HG03039 (cell line): Measurements from ENCODE around the gene PNMA1.
"Not testable (repeated sequence)": the region's sequence is repeated elsewhere in the genome, so short reads cannot be mapped to it uniquely, and the experiment has no call there.

Experiments used
- ATAC-seq: cut with Tn5 transposase; IDR thresholded peaks from one replicate; pipeline ENCODE4 v1.9.1; 2021; ENCODE audit warnings: mild to moderate bottlenecking, moderate library complexity; ENCODE audit not compliant: unreplicated experiment

The PNMA1 gene

DNA sequence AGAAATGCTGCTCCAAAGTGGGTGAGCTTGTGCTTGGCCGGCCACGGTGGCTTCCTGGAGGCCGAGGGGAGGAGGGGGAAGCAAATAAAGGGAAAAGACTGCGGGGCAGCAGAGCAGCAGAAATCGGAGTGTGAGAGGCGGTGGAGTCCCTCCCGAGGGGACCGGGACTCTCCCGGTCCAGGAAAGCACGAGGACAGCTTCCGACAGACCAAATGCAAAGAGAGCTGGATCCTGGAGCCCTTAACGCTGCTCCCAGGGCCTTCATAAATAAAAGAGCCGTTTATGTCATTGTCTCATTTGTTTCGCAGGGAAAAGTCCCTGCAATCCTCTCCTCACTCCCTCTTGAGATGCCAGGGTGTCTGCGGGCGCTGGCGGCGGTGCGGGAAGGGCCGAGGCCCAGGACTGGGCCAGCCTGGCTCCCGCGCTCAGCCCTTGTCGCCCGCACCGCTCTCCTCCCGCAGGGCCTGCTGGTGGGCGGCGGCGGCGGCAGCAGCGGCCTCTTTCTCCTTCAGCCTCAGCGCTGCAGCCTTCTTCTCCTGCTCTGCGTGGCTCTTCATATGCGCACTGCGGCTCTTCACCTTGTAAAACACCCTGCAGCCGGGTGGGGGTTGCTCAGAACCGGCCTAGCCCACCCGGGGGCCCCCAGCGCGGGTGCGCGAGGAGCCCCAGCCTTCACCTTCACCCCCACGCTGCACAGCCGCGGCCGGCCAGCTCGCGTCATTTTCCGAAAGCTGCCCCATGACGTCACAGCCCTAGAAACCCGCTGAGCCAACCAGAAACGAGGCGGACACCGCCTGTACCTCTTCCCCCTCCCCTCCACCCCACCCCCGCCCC is 4.5 kb upstream of the PNMA1 start:
- ATAC-seq: no peak

DNA sequence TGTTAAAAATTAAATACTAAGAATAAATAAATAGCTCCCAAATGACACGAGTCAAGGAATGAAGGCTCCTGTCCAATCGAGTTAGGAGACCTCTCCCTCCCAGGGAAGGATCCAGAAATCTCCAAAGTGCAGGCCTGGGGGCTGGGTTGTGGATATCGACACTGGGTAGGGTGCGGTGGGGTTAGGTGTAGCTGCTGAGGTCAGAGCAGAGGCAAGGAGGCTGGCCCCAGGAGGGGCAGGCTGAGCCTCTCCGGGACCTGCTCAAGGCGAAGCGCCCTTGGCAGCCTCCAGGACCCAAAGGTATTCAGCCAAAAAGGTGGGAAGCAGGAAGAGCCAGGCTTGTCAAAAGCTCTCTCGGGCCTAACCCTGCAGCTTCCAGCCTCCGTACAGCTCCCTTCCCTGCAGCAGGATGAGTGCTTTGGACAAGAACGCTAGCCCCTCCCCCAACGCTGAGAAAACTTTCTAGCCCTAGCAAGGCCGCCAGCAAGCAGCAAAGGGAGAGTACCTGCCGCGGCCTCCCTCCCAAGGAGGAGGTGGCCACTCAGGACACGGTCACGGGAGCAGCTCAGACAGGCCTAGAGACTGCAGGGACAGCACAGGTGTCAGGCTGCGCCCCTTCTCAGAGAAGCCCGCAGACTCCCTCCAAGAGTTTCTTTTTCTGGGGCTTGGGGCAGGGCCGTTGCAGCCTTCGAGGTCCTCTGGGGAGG is 3.7 kb upstream of the PNMA1 start:
- ATAC-seq: no peak

DNA sequence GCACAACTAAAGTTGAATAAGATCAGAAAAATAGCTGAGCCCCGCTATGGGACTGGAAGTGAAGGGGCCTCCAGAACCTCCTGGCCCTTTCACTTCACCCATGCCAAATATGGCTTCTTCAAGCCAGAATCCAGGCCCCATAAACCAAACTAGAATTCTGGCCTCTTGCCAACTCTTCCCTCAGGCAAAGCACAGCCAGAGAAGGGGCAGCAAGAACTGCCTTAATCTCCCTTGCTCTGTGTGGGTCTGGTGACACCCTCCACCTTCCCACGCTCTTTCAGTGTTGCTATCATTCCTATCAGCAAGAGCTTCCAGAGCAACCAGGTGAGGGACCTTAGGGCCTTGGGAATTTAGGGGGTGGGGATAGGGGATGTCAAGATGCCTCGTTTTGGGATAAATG is 3.1 kb upstream of the PNMA1 start:
- no peak for ATAC-seq

DNA sequence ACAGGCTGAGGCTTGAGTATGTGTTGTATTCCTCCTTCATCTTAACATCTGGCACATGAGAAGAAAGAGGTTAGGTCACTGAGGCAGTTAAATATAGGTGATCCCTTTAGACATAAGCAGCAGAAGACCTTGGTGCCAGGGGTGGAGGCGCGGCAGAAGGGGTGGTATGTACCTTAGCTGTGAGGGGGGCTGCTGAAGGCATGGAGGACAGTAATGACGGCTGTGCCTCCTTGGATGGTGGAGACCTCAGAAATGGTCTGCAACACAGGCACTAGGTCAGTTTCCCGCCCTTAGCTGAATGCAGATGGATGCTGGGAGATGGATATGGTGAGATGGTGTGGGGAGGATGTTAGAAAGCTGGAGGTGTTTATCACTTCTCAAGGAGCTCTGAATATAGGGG is 1.5 kb upstream of the PNMA1 start:
- ATAC-seq: no peak

DNA sequence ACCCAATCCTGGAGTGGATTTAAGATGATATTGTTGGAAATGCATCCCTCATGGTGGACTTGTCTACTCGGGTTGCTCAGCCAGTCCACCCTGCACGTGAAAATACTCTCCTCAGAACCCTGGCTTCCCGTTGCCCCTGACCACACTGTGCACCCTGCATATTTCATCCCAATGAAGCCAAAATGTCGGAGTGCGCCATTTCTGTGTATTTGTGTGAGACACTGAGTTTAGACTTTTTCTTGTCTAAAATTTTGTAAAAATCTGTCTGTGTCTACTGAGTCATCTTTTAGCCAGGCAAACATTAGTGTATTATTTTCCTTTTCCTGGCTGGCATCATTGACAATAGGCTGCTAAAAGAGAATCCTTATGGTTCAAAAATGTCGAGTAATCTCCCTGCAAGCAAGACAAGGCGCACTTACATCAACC is 485 bp upstream of the PNMA1 start:
- ATAC-seq: no peak

DNA sequence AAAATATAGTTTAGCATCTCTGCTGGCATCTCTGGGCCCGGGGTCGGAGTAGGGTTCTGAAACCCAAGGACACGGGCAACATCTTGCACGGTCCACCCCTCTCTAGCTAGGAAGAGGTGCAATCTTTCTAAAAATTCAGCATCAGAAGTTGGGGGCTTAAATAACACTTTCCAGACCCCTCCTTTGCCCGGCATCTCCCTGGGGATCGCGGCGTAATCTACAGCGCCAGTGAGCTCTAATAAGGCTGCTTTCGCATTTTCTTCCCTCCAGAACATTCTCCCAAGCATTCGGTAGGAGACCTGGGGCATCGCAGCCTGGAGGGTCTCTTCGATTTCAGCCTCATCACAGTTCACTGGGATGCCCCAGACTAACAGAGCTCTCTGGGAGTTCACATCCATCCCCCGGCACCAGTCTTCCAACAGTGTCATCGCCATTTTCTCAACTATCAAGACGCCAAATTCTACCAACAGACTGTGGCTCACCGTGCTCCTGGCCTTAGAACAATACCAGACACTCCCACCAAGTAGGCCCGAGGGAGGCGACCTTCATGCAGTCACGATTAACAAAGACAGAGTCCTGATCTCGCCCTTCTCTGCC is 880 bp downstream of the PNMA1 start:
- no peak for ATAC-seq

DNA sequence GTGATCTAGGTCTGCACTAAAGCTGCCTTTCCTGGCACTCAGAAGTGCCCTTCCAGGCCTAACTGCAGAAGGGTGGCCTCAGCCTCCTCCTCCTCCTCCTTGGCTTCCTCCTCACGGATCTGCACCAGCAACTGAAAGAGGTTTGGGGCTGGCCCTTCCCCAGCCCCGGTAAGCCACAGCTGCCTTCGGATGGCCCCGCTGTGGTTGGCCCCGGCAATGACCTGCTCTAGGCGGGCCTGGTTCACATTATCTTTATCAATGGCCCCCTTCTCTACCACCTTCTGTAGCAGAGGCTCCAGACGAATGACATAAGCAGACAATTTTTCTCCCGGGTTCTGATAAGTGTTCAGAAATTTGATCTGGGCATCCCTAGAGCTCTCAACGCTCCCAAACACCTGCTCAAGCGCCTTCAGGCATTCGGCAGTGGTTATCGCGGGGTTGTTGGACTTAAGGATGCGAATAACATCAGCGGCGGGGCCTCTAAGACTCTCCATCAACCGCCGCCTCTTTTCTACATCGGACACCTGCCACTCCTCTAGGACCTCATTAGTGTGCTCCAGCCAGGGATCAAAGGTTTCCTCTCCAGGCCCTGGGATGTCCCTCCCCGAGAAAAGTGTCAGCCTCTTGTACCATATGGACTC is 1.5 kb downstream of the PNMA1 start:
- no peak for ATAC-seq

DNA sequence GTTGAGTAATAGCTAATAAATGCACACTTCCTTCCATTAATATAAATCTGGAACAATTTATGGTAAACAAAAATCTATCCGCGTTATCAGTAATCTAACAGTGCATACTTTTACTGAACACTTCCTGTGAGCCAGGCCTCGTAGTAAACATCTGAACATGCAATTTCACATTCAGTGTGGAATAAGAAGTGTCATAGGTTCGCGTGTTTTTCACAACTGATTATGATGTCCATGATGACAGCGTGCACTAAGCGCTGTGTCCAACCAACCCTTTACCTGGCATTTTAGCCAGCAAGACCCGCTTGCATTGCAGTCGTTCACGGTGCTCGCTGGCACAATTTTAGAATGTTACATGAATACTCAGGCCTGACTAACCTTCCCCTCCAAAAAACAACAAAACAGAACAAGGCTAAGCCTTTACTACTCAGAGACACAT is 2.1 kb downstream of the PNMA1 start:
- ATAC-seq: no peak

DNA sequence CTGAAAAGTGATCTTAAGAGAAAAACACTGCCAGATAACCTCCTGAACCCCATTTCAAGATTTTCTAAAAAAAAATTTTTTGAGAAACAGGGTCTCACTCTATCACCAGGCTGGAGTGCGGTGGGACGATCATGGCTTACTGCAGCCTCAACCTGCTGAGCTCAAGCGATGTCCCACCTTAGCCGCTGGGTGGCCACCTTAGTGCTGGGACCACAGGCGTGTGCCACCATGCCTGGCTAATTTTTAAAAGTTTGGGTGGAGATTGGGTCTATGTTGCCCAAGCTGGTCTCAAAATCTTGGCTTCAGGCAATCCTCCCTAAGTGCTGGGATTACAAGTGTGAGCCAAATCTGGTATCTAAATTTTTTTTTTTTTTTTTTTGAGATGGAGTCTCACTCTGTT is 3.4 kb downstream of the PNMA1 start:
- no peak for ATAC-seq

DNA sequence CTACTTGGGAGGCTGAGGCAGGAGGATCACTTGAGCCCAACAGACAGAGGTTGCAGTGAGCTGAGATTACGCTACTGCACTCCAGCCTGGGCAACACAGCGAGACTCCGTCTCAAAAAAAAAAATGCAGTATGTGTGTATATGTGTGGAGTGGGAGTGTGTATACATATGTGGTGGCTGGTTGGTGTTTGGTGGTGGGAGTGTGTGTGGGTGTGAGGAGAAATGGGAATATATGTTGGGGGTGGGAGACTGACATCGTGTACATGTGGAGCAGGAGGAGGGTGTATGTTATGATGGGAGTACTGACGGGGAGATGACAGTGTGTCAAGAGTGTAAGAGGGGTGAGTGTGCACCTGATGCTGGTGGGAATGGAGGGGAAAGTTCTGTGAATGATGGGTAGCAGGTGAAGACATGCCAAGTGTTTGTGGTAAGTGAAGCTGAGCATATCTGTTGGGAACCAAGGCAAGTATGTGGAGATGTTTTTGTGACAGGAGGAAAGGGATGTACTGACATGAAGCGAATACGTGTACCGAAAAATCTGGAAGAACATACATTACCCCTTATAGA is 4.2 kb downstream of the PNMA1 start:
- ATAC-seq: no peak

DNA sequence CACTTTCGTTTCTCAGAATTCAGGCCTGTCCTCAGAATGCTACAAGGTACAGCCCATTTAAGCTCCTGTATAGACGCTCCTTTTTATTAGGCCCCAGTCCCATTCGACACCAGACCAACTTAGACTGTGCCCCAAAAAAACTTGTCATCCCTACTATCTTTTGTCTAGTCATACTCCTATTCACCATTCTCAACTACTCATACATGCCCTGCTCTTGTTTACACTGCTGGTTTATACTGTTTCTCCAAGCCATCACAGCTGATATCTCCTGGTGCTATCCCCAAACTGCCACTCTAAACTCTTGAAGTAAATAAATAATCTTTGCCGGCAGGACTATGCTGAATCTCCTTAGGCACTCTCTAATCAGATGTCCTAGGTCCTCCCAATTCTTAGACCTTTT is 6.1 kb downstream of the PNMA1 start:
- not testable (repeated sequence) for ATAC-seq

DNA sequence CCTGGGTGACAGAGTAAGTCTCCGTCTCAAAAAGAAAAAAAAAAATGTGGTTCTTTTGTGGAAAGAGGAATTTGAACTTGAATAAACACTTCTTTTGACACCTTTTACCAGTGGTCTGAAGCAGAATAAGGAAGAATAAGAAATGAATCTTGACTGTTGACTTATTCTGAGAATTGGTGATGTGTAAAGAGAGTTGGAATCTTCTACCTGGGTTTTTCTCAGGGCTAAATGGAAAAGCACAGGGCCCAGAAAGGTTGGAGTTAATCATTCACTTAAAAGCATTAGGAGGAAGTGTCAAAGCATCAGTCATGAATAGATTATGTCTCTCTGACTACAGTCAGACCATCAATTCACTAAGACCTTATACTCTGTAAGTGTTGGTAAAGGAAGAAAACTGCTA is 13.9 kb downstream of the PNMA1 start:
- ATAC-seq: no peak

DNA sequence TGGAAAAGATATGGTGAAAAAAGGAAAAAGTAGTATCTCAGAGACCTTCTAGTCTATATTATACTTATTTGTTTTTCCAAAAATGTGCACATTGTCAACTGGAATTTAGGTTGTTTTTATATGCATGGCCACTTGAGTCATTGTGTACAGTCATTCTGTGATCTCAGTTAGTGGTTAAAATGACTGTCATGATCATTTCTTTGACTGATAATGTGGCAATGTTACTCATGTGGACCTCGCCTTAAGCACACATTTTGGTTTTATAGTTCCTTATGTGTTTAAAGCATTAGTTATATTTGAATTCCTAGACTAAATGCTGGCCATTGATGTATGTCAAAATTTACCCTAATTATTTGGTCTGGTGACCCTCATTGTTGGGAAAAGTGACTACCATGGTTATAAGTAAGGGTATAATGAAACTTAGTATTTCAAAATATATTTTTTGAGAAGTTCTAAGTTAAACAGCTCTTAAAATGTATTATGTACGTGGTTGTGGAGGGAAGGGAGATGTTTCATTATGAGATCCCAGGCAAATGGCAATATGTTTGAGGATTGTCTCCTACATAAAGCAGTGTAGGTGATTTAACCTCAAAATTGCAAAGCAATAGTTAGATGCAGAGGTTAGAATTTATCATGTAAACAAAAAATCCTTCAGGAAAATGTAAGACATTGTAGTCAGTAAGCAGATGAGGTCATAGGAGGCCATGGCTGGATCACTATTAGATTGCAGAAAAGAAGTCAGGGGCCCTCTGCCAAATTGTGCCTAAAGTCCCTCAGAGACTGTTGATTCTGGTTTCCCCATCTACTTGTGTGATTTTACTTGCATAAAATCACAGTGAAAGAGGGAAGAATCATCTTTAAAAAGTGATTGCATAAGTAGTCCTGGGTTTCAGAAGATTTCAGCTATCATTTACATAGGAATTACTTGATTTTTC is 17.5 kb downstream of the PNMA1 start:
- peak; percentile 77 for ATAC-seq

DNA sequence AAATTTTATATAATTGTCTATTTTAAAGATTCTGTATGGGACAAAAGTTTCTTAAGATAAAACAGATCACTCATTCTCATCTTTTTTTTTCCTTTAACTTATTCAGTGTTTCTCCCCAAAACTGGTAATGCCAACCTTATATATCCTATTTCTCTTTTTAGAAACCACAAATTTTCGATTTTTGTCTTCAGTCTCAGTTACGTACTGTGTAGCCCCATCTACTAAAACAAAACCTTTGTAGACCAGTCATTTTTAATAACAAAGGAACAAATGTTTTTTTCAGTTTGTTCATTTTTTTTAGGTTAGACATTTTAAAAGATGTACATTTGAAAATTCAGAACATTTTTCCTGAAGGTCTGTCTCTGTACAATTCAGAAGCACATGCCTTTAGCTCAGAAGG is 18.2 kb downstream of the PNMA1 start:
- peak; percentile 53 for ATAC-seq

DNA sequence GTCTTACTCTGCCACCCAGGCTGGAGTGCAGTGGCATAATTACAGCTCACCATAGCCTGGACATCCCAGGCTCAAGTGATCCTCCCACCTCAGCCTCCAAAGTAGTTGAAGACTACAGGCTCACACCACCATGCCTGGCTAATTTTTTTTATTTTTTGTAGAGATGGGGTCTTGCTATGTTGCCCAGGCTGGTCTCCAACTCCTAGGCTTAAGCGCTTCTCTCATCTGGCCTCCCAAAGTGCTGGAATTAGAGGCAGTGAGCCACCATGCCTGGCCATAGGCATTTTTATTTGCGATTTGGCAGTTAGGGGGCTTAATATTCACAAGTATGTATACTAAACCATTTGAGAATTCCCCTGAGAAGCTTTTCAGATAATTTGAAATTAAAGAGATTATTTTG is 19.1 kb downstream of the PNMA1 start:
- ATAC-seq: no peak

DNA sequence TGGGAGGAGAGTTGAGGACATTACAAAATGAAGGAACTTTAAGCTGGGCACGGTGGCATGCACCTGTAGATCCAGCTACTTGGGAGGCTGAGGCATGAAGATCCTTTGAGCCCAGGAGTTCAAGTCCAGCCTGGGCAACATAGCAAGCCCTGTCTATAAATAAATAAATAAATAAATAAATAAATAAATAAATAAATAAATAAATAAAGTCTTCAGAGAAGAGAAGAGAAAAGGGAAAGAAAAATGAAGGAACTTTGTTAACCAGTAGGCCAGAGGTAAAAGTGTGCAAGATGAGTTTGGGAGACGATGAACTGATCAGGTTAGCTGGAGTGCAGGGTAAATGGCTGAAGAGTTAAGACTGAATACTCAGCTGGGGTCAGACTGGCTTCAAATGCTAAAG is 20.1 kb downstream of the PNMA1 start:
- ATAC-seq: no peak

DNA sequence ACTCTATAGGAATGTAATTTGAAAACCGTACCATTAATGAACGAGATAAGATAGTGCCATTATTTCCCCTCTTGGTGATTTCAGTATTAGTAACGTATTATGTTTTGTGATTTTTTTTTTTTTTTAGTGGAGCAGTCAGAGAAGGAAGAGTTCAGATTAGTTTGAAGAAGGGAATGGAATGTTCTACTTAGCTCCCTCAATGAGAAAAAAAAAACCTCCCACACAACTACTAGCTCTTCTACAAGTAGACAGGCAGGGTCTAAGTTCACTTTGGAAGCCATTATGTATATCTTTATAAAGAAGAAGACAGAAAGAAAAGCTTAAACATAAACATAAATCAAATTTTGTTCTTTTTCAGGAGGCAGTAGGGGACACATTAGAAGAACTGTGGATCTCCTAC is 27.3 kb downstream of the PNMA1 start:
- ATAC-seq: no peak

DNA sequence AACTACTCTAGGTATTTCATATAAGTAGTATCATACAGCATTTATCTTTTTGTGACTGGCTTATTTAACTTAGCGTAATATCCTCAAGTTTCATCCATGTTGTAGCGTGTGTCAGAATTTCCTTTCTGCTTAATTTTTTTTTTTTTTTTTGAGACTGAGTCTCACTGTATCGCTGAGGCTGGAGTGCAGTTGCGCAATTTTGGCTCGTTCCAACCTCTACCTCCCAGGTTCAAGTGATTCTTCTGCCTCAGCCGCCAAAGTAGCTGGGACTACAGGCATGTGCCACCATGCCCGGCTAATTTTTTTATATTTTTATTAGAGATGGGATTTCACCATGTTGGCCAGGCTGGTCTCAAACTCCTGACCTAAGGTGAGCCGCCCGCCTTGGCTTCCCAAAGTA is 28.9 kb downstream of the PNMA1 start:
- no peak for ATAC-seq

DNA sequence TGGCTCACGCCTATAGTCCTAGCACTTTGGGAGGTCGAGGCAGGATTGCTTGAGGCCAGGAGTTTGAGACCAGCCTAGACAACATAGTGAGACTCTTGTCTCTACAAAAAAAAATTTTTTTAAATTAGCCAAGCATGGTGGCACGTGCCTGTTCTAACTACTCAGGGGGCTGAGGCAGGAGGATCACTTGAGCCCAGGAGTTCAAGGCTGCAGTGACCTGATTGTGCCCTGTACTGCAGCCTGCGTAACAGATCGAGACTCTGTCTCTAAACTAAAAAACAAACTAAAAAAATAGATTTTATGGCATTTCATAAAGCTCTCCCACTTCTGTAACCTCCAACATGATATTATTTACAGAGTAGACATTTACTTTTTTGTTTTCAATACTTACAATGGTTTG is 29.6 kb downstream of the PNMA1 start:
- ATAC-seq: no peak

DNA sequence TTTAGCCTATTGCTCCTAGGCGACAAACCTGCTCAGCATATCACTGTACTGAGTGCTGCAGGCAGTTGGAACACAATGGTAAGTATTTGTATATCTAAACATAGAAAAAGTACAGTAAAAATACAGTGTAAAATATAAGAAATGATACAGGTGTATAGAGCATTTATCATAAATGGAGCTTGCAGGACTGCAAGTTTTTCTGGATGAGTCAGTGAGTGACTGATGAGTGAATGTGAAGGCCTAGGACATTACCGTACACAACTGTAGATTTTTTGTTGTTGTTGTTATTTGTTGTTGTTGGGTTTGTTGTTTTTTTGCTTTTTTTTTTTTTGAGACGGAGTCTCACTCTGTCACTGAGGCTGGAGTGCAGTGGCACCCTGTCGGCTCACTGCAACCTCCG is 33.4 kb downstream of the PNMA1 start:
- ATAC-seq: no peak
